Esophagus squamous epithelium (tissue), 4 donors: Measurements from ENCODE around the gene LIN28B.

ENCODE experiments used
- POLR2A ChIP-seq, 4 donors: fragments of 450-650 bp; IDR thresholded peaks; one replicate each; pipeline ENCODE4 v1.6.1; 2017; ENCODE audit warnings: antibody characterized with exemption in 4 of 4, mild to moderate bottlenecking in 4 of 4, moderate library complexity in 3 of 4
- TF ChIP-seq, protein P1 (sequence below), 6 experiments: fragments of 450-650 bp in 4 of 6; fragments of 200-600 bp in 2 of 6; sonication (generic) in 2 of 6; IDR thresholded peaks; one replicate each; pipeline ENCODE4 v1.5.1; 2016 to 2019; ENCODE audit warnings: antibody characterized with exemption in 6 of 6, mild to moderate bottlenecking in 4 of 6, moderate library complexity in 4 of 6

DNA sequence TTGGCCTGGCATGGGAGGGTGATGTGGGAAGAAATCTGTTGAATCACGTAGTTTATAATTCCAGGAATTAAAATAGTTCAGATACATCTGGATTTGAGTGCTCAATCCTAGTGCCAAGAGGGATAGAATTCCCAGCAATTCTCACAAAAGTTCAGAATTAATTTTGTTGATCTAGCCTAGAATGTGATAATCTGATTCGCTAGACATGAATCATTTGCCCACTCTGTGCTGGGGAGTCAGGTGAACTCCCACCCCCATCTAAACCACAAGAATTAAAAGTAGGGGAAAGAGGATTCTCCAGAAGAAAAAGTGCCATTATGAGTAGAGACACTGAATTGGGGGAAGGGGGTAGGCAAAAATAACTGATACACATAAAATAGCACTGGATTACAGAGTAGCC lies 85.0 kb downstream of the LIN28B start:
- TF ChIP-seq, protein P1, sequence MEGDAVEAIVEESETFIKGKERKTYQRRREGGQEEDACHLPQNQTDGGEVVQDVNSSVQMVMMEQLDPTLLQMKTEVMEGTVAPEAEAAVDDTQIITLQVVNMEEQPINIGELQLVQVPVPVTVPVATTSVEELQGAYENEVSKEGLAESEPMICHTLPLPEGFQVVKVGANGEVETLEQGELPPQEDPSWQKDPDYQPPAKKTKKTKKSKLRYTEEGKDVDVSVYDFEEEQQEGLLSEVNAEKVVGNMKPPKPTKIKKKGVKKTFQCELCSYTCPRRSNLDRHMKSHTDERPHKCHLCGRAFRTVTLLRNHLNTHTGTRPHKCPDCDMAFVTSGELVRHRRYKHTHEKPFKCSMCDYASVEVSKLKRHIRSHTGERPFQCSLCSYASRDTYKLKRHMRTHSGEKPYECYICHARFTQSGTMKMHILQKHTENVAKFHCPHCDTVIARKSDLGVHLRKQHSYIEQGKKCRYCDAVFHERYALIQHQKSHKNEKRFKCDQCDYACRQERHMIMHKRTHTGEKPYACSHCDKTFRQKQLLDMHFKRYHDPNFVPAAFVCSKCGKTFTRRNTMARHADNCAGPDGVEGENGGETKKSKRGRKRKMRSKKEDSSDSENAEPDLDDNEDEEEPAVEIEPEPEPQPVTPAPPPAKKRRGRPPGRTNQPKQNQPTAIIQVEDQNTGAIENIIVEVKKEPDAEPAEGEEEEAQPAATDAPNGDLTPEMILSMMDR (IDR thresholded peaks at IDR 0.05), result no peak
- TF ChIP-seq POLR2A (IDR thresholded peaks at IDR 0.05), result no peak
